Smooth muscle cell (in vitro differentiated cells): Measurements from ENCODE around the gene SIGLEC7. TPM values are rescaled to one million over a fixed set of nuclear protein-coding genes. Genes with fewer than 3 reads are reported as not detected.

ENCODE experiments used
- DNase-seq: peaks from one replicate; lab custom pipeline; 2025; ENCODE audit not compliant: unreplicated experiment; lab: John Stamatoyannopoulos, UW
- H2AFZ ChIP-seq: fragments of 200-600 bp; sonication (generic); 2 replicates; pipeline ENCODE4 v1.6.0; 2016; ENCODE audit warnings: antibody characterized with exemption, low read depth, mild to moderate bottlenecking
- H3F3A ChIP-seq: fragments of 200-600 bp; sonication (generic); 2 replicates; pipeline ENCODE4 v1.6.0; 2017; ENCODE audit warnings: antibody characterized with exemption, low read depth
- H3K27ac ChIP-seq: fragments of 200-600 bp; sonication (generic); 2 replicates; pipeline ENCODE4 v1.5.1; 2016; ENCODE audit warnings: low read depth, mild to moderate bottlenecking
- H3K27me3 ChIP-seq: fragments of 200-600 bp; sonication (generic); 2 replicates; pipeline ENCODE4 v1.6.1; 2016; ENCODE audit warnings: low read depth, mild to moderate bottlenecking
- H3K36me3 ChIP-seq: fragments of 200-600 bp; sonication (generic); 2 replicates; pipeline ENCODE4 v1.5.1; 2016; ENCODE audit warnings: low read depth
- H3K4me1 ChIP-seq: fragments of 200-600 bp; sonication (generic); 2 replicates; pipeline ENCODE4 v1.5.1; 2016; ENCODE audit warnings: low read depth
- H3K4me2 ChIP-seq: fragments of 200-600 bp; sonication (generic); 2 replicates; pipeline ENCODE4 v1.6.0; 2016; ENCODE audit warnings: mild to moderate bottlenecking
- H3K4me3 ChIP-seq: fragments of 200-600 bp; sonication (generic); 2 replicates; pipeline ENCODE4 v1.5.1; 2016; ENCODE audit warnings: mild to moderate bottlenecking
- H3K79me2 ChIP-seq: fragments of 200-600 bp; sonication (generic); 2 replicates; pipeline ENCODE4 v1.6.0; 2016; ENCODE audit warnings: low read depth, mild to moderate bottlenecking
- H3K9ac ChIP-seq: fragments of 200-600 bp; sonication (generic); 2 replicates; pipeline ENCODE4 v1.6.0; 2016; ENCODE audit warnings: low read depth
- H3K9me3 ChIP-seq: fragments of 200-600 bp; sonication (generic); replicated peaks from 2 replicates; pipeline ENCODE4 v1.5.1; 2016; ENCODE audit warnings: low read depth
- H4K20me1 ChIP-seq: fragments of 200-600 bp; sonication (generic); 2 replicates; pipeline ENCODE4 v1.6.0; 2016; ENCODE audit warnings: low read depth
- WGBS: methylation state at CpG from one replicate; pipeline ENCODE4 v1.1.7; 2016; ENCODE audit warnings: low lambda C conversion rate; 5-methylcytosine and 5-hydroxymethylcytosine counted together
- polyA plus RNA-seq: library from polyadenylated mRNA; unstranded; fragments of >200 nt; fragmentation: Nextera tagmentation; extraction: Ambion mirVana; gene quantifications from 2 replicates; pipeline ENCODE4 v1.2.1, GENCODE V29; 2016
- total RNA-seq: library from RNA; depleted of rRNA; stranded (reverse); fragments of >200 nt; gene quantifications from 2 replicates; pipeline ENCODE4 v1.2.3, GENCODE V29; 2014
- TF ChIP-seq, protein P1 (sequence below): fragments of 200-600 bp; sonication (generic); IDR thresholded peaks from 2 replicates; pipeline ENCODE4 v1.5.1; 2017; ENCODE audit warnings: borderline replicate concordance, mild to moderate bottlenecking, antibody characterized with exemption; ENCODE audit not compliant: insufficient read depth, poor library complexity, severe bottlenecking

The SIGLEC7 gene
- total and polyA plus RNA-seq, 2 experiments from 2014 or later = not detected

DNA sequence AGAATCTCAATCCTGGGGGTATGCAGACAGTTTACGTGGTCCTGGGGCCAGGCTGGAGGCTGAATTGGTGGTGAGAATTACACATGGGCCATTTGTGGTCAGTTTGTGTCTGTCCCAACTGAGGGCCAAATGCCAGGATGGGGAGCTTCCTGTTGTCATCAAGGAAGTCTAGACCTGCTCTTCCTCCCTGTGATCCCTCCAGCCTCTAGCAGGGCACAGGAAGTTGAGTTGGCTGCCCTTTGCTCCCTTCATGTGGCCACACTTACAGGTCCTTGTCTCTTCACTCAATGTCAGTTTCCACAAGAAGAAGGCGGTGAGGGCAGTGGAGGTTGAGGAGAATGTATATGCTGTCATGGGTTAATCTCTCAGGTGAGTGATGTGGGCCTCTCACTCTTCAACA is 30.1 kb downstream of the SIGLEC7 start:
- TF ChIP-seq, protein P1, sequence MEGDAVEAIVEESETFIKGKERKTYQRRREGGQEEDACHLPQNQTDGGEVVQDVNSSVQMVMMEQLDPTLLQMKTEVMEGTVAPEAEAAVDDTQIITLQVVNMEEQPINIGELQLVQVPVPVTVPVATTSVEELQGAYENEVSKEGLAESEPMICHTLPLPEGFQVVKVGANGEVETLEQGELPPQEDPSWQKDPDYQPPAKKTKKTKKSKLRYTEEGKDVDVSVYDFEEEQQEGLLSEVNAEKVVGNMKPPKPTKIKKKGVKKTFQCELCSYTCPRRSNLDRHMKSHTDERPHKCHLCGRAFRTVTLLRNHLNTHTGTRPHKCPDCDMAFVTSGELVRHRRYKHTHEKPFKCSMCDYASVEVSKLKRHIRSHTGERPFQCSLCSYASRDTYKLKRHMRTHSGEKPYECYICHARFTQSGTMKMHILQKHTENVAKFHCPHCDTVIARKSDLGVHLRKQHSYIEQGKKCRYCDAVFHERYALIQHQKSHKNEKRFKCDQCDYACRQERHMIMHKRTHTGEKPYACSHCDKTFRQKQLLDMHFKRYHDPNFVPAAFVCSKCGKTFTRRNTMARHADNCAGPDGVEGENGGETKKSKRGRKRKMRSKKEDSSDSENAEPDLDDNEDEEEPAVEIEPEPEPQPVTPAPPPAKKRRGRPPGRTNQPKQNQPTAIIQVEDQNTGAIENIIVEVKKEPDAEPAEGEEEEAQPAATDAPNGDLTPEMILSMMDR = no peak
- no peaks in the 10 kb centered on the region for H3K36me3 ChIP-seq
- no peak overlapping the region for H3K4me2 ChIP-seq
- peaks cover 12% of the 10 kb centered on the region for H3K27me3 ChIP-seq
- no peaks in the 10 kb centered on the region for H4K20me1 ChIP-seq
- H3K9ac ChIP-seq = no peak overlapping the region
- H3K4me1 ChIP-seq = no peaks in the 10 kb centered on the region
- H3K79me2 ChIP-seq = no peaks in the 10 kb centered on the region
- no peak overlapping the region for H3K27ac ChIP-seq
- no peaks in the 10 kb centered on the region for H3F3A ChIP-seq
- H3K9me3 ChIP-seq = no peaks in the 10 kb centered on the region
- H2AFZ ChIP-seq = no peak overlapping the region
- 98% methylated on average over 2 of the region's 2 CpGs for WGBS
- DNase-seq = no peak
- no peak overlapping the region for H3K4me3 ChIP-seq

DNA sequence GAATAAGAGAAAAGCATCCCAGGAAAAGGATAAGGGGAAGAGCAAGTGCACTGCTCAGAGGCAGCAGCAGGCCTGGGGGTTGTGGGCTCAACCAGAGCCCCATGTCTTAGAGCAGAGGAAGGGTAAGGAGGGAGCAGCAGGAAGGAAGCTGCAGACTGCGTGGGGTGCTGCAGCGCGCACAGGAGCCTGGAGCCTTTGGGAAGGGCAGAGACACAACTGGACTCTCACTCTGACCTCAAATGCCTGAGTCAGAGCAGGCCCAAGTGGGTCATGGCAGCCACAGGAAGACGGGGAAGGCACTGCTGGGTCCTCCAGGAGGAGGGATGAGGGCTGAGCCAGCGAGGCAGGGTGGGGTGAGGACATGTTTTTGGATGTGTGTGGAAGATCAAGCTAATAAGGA is 31.6 kb downstream of the SIGLEC7 start:
- Histone ChIP-seq H3K79me2 (no peaks in the 10 kb centered on the region), H4K20me1 (no peaks in the 10 kb centered on the region), H3K9ac (no peak overlapping the region), H3K4me3 (no peak overlapping the region), H2AFZ (no peak overlapping the region), H3K27me3 (peaks cover 12% of the 10 kb centered on the region), H3K9me3 (no peaks in the 10 kb centered on the region), H3F3A (no peaks in the 10 kb centered on the region), H3K27ac (no peak overlapping the region), H3K4me1 (no peaks in the 10 kb centered on the region), H3K4me2 (no peak overlapping the region), H3K36me3 (no peaks in the 10 kb centered on the region)
- TF ChIP-seq, protein P1 = no peak
- WGBS = 65% methylated on average over 5 of the region's 5 CpGs
- DNase-seq = no peak

DNA sequence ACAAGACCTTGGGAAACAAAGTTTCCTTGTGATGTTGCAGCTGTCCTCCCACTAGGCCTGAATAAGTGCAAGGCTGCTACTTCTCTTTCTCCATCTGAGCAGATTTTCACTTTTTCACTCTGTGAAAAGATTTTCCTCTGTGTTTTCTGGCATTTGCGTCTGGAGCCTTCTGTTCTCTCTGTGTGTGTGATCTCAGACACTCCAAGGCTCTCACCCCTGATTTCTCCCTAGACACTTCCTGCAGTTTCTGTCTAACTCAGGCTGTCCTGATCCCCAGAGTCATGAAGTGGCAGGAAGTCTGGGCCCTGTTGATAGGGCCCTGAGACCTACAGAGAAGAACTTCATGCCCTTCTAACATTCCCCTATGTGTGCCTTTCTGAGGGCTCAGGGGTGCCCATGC is 37.2 kb downstream of the SIGLEC7 start:
- H3K9me3 ChIP-seq = no peaks in the 10 kb centered on the region
- no peaks in the 10 kb centered on the region for H3K36me3 ChIP-seq
- H3K79me2 ChIP-seq = no peaks in the 10 kb centered on the region
- H3K27ac ChIP-seq = no peak overlapping the region
- TF ChIP-seq, protein P1 = no peak
- WGBS = 70% methylated on average over 1 of the region's 1 CpG
- DNase-seq = no peak
- no peaks in the 10 kb centered on the region for H3K4me1 ChIP-seq
- H3F3A ChIP-seq = no peaks in the 10 kb centered on the region
- H3K27me3 ChIP-seq = peaks cover 26% of the 10 kb centered on the region
- H3K4me2 ChIP-seq = no peak overlapping the region
- no peak overlapping the region for H2AFZ ChIP-seq
- no peaks in the 10 kb centered on the region for H4K20me1 ChIP-seq
- H3K4me3 ChIP-seq = no peak overlapping the region
- no peak overlapping the region for H3K9ac ChIP-seq

DNA sequence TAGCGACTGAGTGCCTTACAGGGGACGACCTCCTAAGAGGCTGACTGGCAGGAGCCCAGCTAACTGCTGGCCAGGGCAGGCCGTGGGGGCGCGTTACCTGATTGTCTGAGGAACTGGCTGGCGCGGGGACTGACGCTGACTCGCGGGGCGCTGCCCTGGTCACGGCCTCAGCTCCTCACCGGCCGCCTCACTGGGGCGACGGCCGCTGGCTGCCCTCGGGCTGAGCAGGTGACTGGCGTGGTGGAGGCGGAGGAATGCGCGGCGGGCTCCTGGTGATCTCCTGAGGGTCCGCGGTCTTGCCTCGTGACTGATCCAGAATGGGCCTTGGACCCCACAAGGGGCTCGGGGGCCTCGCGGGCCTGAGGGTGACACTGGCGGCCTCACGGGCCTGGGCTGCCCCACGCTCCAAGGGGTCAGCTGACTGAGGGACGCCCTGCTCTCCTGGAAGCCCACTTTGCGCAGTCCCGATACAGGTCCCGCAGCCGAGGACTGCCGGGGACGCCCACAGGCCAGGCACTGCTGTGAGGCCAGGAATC is 39.3 kb downstream of the SIGLEC7 start:
- H3K27ac ChIP-seq = no peak overlapping the region
- no peak overlapping the region for H3K4me2 ChIP-seq
- no peaks in the 10 kb centered on the region for H3K4me1 ChIP-seq
- no peak overlapping the region for H2AFZ ChIP-seq
- WGBS = 97% methylated on average over 31 of the region's 39 CpGs
- H3K79me2 ChIP-seq = no peaks in the 10 kb centered on the region
- TF ChIP-seq, protein P1 = no peak
- H3K36me3 ChIP-seq = no peaks in the 10 kb centered on the region
- no peak overlapping the region for H3K9ac ChIP-seq
- no peaks in the 10 kb centered on the region for H3F3A ChIP-seq
- H3K9me3 ChIP-seq = no peaks in the 10 kb centered on the region
- H4K20me1 ChIP-seq = no peaks in the 10 kb centered on the region
- H3K27me3 ChIP-seq = peaks cover 17% of the 10 kb centered on the region
- DNase-seq = no peak
- H3K4me3 ChIP-seq = no peak overlapping the region
